Body of pancreas (tissue), 4 donors: ENCODE measurements around the gene NR1I2.

ENCODE experiments used
- POLR2A ChIP-seq, 3 donors: fragments of 450-650 bp; IDR thresholded peaks; one replicate each; pipeline ENCODE4 v1.6.1; 2016; ENCODE audit warnings: antibody characterized with exemption in 3 of 3, mild to moderate bottlenecking in 2 of 3
- TF ChIP-seq, protein P1 (sequence below), 7 experiments: fragments of 450-650 bp in 4 of 7; fragments of 200-600 bp in 3 of 7; sonication (generic) in 3 of 7; IDR thresholded peaks; one replicate each; pipeline ENCODE4 v1.5.1; 2016 to 2019; ENCODE audit warnings: antibody characterized with exemption in 7 of 7

GRCh38 chr3:119741657-119742590 is 40.0 kb upstream of the NR1I2 start:
- TF ChIP-seq, protein P1, sequence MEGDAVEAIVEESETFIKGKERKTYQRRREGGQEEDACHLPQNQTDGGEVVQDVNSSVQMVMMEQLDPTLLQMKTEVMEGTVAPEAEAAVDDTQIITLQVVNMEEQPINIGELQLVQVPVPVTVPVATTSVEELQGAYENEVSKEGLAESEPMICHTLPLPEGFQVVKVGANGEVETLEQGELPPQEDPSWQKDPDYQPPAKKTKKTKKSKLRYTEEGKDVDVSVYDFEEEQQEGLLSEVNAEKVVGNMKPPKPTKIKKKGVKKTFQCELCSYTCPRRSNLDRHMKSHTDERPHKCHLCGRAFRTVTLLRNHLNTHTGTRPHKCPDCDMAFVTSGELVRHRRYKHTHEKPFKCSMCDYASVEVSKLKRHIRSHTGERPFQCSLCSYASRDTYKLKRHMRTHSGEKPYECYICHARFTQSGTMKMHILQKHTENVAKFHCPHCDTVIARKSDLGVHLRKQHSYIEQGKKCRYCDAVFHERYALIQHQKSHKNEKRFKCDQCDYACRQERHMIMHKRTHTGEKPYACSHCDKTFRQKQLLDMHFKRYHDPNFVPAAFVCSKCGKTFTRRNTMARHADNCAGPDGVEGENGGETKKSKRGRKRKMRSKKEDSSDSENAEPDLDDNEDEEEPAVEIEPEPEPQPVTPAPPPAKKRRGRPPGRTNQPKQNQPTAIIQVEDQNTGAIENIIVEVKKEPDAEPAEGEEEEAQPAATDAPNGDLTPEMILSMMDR (IDR thresholded peaks at IDR 0.05) = no peak
- TF ChIP-seq POLR2A (IDR thresholded peaks at IDR 0.05) = no peak
